NCI-H1694 (cell line): ENCODE measurements around the gene LENG1.
A peak's percentile ranks its signal among the peaks of the same experiment; 100 is the strongest.
"Not testable (repeated sequence)": the region's sequence is repeated elsewhere in the genome, so short reads cannot be mapped to it uniquely, and the experiment has no call there.

Experiments used
- DNase-seq: peaks from one replicate; lab custom pipeline; 2025; lab: John Stamatoyannopoulos, UW

Gene LENG1

DNA sequence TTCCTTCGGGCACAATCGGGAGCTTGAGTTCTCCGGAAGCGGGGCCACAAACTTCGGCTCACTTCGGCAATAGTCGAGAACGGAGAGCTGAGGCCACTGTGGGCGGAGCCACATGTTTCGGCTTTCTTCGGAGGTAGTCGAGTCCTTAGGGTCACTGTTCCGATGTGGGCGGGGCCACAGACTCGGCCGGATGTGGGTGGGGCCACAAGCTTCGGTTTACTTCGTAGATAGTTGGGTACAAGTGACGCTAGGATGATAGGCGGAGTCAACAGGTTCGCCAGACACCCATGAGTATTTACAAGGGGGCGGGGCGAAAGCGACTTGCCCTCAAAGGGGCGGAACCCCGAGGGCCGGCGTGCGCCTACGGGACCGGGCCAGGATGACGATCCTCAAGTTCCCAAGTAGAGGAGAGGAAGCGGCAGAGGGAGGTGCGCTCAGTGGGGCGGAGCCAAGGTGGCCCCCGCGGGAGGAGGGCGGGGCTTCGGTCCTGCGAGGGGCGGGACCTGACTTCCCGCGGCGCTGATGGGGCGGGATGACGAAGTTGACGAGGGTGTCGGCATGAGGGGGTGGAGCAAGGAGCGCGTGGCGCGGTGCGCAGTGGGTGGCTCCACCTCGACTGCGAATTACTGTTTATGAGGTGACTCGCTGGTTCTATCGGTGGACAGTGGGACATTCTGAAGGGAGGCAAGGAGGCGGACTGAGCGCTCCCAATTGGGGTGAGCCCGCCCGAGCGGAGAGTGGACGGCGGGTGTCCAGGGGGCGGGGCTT, 30.4 kb upstream of the LENG1 start:
- DNase-seq: peak; percentile 100

DNA sequence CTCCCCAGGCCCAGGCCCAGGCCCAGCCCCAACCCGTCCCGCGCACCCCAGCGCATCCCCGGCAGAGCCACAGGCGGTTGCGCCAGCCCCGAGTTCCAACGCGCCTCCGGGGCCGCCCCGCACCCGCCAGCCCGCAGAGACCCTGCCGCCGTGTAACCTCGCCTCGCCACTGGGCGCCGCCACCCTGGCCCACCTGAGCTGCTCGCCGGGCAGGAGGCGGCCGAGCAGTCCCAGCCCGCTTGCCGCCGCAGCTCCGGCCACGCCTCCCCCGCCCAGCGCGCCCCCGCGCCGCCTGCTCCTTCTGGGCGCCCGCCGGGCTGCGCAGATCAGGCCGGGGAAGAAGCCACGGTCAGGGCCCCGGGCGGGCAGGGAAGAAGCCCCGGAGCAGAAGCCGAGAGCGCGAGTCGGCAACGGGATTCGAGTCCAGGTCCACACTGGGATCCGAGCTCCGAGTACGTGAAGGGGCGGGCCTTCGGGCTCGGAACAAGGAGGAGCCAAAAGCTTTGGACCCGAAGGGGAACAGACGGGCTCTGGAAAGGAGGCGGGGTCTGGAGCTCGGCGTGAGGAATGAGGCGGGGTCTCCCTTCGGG, 29.7 kb upstream of the LENG1 start, which contains the start of gene MBOAT7:
Gene MBOAT7, minus strand, starts transcription at position 436 of the 590 bp plus-strand sequence. CDS start 1,072 bp downstream, outside the sequence.
- DNase-seq: no peak

GRCh38 chr19:54188215-54188871, 28.8 kb upstream of the LENG1 start:
- DNase-seq: no peak

- no peak for DNase-seq
Measured at GRCh38 chr19:54186934-54187381, 27.4 kb upstream of the LENG1 start.

DNA sequence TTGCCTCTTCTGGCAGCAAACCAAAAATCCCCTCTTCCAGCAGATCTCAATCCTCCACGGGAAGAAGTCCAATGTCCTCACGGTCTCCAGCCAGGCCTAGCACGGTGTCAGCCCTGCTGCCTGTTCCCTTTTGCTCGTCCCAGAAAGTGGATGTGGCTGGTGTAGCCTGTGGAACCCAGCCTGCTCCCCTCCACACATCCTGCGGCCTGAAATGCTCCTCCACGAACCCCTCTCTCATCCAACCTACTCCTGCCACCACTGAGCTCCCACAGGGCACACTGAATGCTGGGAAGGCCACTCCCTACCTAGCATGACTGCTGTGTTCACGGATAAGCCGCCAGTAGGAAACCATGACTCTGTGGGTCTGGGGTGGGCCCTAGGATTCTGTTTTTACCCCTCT, 26.8 kb upstream of the LENG1 start:
- no peak for DNase-seq

GRCh38 chr19:54183431-54183830, 23.9 kb upstream of the LENG1 start:
- no peak for DNase-seq

GRCh38 chr19:54181894-54182293, 22.4 kb upstream of the LENG1 start:
- not testable (repeated sequence) for DNase-seq

DNA sequence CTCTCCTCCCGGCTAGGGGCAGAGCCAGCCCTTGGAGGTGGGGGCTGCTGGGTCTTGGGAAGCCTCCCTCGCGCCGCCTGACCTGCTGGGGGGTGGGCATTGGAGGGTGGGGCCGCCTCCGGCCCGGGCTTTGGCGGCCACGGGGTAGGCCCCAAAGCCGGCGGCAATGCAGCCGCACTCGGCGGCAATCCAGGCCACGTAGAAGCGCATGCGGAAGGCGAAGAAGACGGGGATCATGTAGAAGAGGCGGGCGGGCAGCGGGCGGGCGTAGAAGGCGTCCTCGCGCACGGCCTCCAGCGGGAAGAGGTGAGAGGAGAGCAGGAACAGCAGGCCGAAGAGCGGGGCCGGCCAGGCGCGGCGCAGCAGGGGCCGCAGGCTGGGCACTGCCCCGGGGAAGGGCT, 21.2 kb upstream of the LENG1 start:
- no peak for DNase-seq

- no peak for DNase-seq
Measured at GRCh38 chr19:54179921-54180461, 20.5 kb upstream of the LENG1 start.

DNA sequence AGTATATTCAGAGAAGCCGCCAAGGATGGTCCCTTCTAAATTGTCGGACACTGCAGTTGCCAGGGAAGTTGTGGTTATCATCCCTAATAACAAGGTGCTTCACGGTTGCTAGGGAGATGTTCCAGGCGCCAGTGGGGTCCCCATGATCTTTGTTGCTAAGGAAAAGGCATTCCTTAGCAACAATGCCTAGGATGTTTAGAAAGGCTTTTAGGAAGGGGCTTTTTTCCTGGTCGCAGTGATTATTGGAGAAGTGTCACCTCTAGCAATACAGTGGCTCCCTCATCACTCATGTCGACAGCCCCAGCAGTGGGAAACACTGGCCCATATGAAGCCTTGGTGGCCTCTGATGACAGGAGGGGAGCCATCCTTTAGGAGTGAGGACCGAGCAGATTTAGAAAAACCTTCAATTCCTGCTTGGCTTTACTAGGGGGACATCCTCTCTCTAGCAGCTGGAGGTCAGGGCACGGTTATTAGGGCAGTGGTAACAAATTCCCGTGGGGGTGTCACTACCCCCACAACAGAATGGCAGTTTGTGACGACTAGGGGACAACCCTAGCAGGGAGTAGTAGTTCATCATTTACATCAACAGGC, 19.8 kb upstream of the LENG1 start:
- no peak for DNase-seq

- DNase-seq: no peak
Measured at GRCh38 chr19:54178581-54179261, 19.2 kb upstream of the LENG1 start.

- no peak for DNase-seq
Measured at GRCh38 chr19:54173951-54174834, 14.7 kb upstream of the LENG1 start.

DNA sequence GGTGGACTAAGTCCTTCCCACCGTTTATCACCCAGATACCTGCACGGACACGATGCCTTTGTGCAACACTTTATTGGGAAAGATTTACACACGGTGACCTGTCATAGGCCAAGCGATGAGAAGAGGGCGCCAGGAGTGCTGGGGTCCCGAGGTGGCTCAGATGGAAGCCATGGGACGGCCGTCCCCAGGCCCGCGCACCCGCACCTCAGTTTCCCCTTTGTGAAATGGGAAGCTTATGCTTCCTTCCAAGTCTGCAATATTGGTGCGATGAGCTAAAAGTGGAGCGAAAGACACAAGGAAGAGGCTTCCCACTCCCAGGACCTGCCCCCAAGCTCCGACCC, 13.8 kb upstream of the LENG1 start:
- DNase-seq: no peak

DNA sequence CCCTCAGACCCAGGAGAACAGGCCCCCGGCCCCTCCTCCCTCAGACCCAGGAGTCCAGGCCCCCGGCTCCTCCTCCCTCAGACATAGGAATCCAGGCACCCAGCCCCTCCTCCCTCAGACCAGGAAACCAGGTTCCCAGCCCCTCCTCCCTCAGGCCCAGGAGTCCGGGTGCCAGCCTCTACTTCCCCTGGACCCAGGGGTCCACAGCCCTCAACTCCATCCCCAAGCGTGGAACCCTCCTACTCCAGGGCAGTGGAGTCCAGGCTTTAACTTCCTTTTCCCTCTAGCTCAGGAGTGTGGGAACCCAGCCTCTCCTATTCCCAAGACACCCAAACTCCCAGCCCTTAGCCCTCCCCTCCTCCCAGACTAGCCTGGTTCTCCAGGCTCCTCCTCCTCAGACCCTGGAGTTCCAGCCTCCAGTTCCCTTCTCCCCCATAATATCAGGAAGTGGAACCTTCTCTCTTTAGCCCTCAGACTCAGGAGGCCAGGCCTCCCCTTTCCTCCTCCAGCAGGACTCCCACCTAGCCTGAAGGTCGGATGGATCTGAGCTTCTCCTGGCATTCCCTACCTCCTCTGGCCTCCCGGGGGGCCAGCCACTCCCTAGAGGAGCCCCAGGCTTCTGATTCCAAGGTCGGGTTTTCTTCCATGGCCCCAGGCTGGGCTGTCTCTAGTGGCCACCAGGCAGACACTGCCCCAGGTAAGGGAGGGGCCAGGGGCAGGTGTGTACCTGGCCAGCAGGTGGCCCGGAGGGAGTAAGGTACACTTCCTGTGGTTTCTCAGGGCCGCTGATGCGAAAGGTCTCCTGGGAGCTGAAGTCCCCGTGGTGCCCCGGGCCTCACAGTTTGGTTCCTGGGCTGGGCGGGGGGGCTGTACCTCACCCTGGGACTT, 13.2 kb upstream of the LENG1 start, which contains the start of gene TMC4:
Gene TMC4, minus strand, starts transcription at position 690 of the 888 bp plus-strand sequence. Its CDS starts 43 bp downstream, at position 647.
- no peak for DNase-seq

- DNase-seq: not testable (repeated sequence)
Measured at GRCh38 chr19:54171736-54172431, 12.4 kb upstream of the LENG1 start.

GRCh38 chr19:54169149-54169740, 9.7 kb upstream of the LENG1 start:
- no peak for DNase-seq

GRCh38 chr19:54168174-54168917, 8.8 kb upstream of the LENG1 start:
- peak; percentile 84 for DNase-seq

- DNase-seq: no peak
Measured at GRCh38 chr19:54165222-54165621, 5.7 kb upstream of the LENG1 start.
